GM12878 (cell line): ENCODE results near the gene RAD9A. TPM values are rescaled to one million over a fixed set of nuclear protein-coding genes. Genes with fewer than 3 reads are reported as not detected.

Source experiments
- ATAC-seq: fragments of 200-7000 bp; cut with Tn5 transposase; 3 replicates; pipeline ENCODE4 v1.9.1; 2020; ENCODE audit warnings: mild to moderate bottlenecking, moderate library complexity
- BruUV-seq: library from RNA; stranded (reverse); fragments of 400-500 nt; replicated peaks from 2 replicates; lab custom pipeline; 2021; lab: Mats Ljungman, UMichigan
- CTCF ChIA-PET: fragments of 300-600 bp; sonication (Branson Sonifier 250); formaldehyde crosslinking; extraction: SDS; loops from one replicate; lab custom pipeline; 2021; ENCODE audit warnings: inconsistent platforms; lab: Yijun Ruan, JAX
- POLR2A ChIA-PET: fragments of 350-600 bp; formaldehyde crosslinking; extraction: SDS; loops from one replicate; lab custom pipeline; 2021; ENCODE audit warnings: inconsistent platforms; lab: Charles Lee
- RAD21 ChIA-PET: fragments of 300-600 bp; sonication (Branson Sonifier 250); formaldehyde crosslinking; loops from one replicate; lab custom pipeline; 2023; ENCODE audit warnings: antibody characterized with exemption; ENCODE audit not compliant: unreplicated experiment; lab: Charles Lee
- SMC1A ChIA-PET: fragments of 300-600 bp; sonication (Branson Sonifier 250); formaldehyde crosslinking; loops from one replicate; lab custom pipeline; 2023; ENCODE audit not compliant: unreplicated experiment, uncharacterized antibody; lab: Charles Lee
- DNase-seq: peaks from one replicate; pipeline ENCODE4 v3.0.0-alpha.2; 2011; ENCODE audit warnings: low read depth, low spot score
- FAIRE-seq: peaks from 3 replicates; lab custom pipeline; 2011; peaks lifted over from hg19 to GRCh38; lab: Jason Lieb, UNC
- H2AFZ ChIP-seq: 2 replicates; pipeline ENCODE4 v1.6.0; 2011; ENCODE audit warnings: low read depth, low read length, control low read depth; ENCODE audit not compliant: control insufficient read depth
- H3K27ac ChIP-seq: 2 replicates; pipeline ENCODE4 v1.5.1; 2011; ENCODE audit warnings: control low read depth; ENCODE audit not compliant: control insufficient read depth, insufficient read depth
- H3K27me3 ChIP-seq, 2 experiments: replicated peaks in 1 of 2; 2 replicates each; pipeline versions ENCODE4 v1.6.0 to v1.6.1; 2011; ENCODE audit warnings: low read length in 1 of 2; ENCODE audit not compliant: control insufficient read depth in 2 of 2, insufficient read depth in 2 of 2
- H3K36me3 ChIP-seq, 2 experiments: 2 replicates each; pipeline ENCODE4 v1.5.1; 2011; ENCODE audit warnings: low read length in 1 of 2; ENCODE audit not compliant: control insufficient read depth in 2 of 2, insufficient read depth in 2 of 2
- H3K4me1 ChIP-seq: 2 replicates; pipeline ENCODE4 v1.6.1; 2011; ENCODE audit warnings: mild to moderate bottlenecking, low read length, moderate library complexity, mixed read lengths; ENCODE audit not compliant: control insufficient read depth, insufficient read depth
- H3K4me2 ChIP-seq: 2 replicates; pipeline ENCODE4 v1.6.0; 2011; ENCODE audit warnings: control low read depth; ENCODE audit not compliant: control insufficient read depth, insufficient read depth
- H3K4me3 ChIP-seq: fragments of 200-600 bp; sonication (generic); 2 replicates; pipeline ENCODE4 v1.5.1; 2016
- H3K79me2 ChIP-seq: 2 replicates; pipeline ENCODE4 v1.6.0; 2011; ENCODE audit warnings: low read length; ENCODE audit not compliant: control insufficient read depth, insufficient read depth
- H3K9ac ChIP-seq: 2 replicates; pipeline ENCODE4 v1.8.0; 2011; ENCODE audit warnings: low read length, control low read depth, mixed read lengths; ENCODE audit not compliant: control insufficient read depth, insufficient read depth
- H3K9me3 ChIP-seq: replicated peaks from 3 replicates; pipeline ENCODE4 v1.5.1; 2011; ENCODE audit warnings: mild to moderate bottlenecking, low read length; ENCODE audit not compliant: control insufficient read depth, insufficient read depth
- H4K20me1 ChIP-seq: 2 replicates; pipeline ENCODE4 v1.6.0; 2011; ENCODE audit not compliant: control insufficient read depth, insufficient read depth
- ATF7 ChIP-seq: fragments of 450-650 bp; IDR thresholded peaks from 2 replicates; pipeline ENCODE4 v1.6.1; 2016; ENCODE audit warnings: low read depth, mild to moderate bottlenecking
- BCL11A ChIP-seq: IDR thresholded peaks from 2 replicates; pipeline ENCODE4 v1.6.1; 2011; ENCODE audit warnings: low read depth, low read length
- DPF2 ChIP-seq: fragments of 450-650 bp; IDR thresholded peaks from 2 replicates; pipeline ENCODE4 v1.6.1; 2017; ENCODE audit warnings: mild to moderate bottlenecking
- EGR1 ChIP-seq, 2 experiments: IDR thresholded peaks; 1 replicate in 1 of 2; 2 replicates in 1 of 2; pipeline ENCODE4 v1.6.1; 2011 to 2012; ENCODE audit warnings: low read depth in 2 of 2, low read length in 2 of 2, borderline replicate concordance in 1 of 2, mild to moderate bottlenecking in 1 of 2, moderate library complexity in 1 of 2
- ETV6 ChIP-seq, 2 experiments: fragments of 450-650 bp in 1 of 2; IDR thresholded peaks in 1 of 2; conservative IDR thresholded peaks in 1 of 2; 2 replicates each; pipeline ENCODE4 v1.6.1; 2014; ENCODE audit warnings: antibody characterized with exemption in 1 of 2, borderline replicate concordance in 1 of 2, low read depth in 1 of 2, mild to moderate bottlenecking in 1 of 2, moderate library complexity in 1 of 2
- HDAC6 ChIP-seq: fragments of 200-600 bp; sonication (generic); IDR thresholded peaks from one replicate; pipeline ENCODE4 v1.8.0; 2017; ENCODE audit warnings: antibody characterized with exemption; ENCODE audit not compliant: unreplicated experiment
- HDGF ChIP-seq: fragments of 450-650 bp; IDR thresholded peaks from 2 replicates; pipeline ENCODE4 v1.6.1; 2016; ENCODE audit warnings: antibody characterized with exemption
- IKZF2 ChIP-seq, 2 experiments: fragments of 450-650 bp; IDR thresholded peaks; 2 replicates each; pipeline ENCODE4 v1.6.1; 2017; ENCODE audit warnings: mild to moderate bottlenecking in 2 of 2, moderate library complexity in 2 of 2
- MEF2A ChIP-seq: IDR thresholded peaks from 2 replicates; pipeline ENCODE4 v1.6.1; 2011; ENCODE audit warnings: low read depth, mild to moderate bottlenecking, low read length, moderate library complexity; ENCODE audit not compliant: insufficient read depth
- RBBP5 ChIP-seq: fragments of 200-600 bp; sonication (generic); conservative IDR thresholded peaks from 2 replicates; pipeline ENCODE4 v1.6.1; 2016
- SIX5 ChIP-seq: IDR thresholded peaks from 2 replicates; pipeline ENCODE4 v1.6.1; 2011; ENCODE audit warnings: mild to moderate bottlenecking, low read depth, low read length, moderate library complexity; ENCODE audit not compliant: severe bottlenecking
- SMC3 ChIP-seq: IDR thresholded peaks from 2 replicates; pipeline ENCODE4 v1.6.1; 2011; ENCODE audit warnings: low read length, improper control_type of control experiment, borderline replicate concordance
- TCF3 ChIP-seq: IDR thresholded peaks from 2 replicates; pipeline ENCODE4 v1.6.1; 2012; ENCODE audit warnings: low read depth, mild to moderate bottlenecking, low read length, borderline replicate concordance; ENCODE audit not compliant: insufficient read depth
- WRNIP1 ChIP-seq: IDR thresholded peaks from 2 replicates; pipeline ENCODE4 v1.6.1; 2011; ENCODE audit warnings: low read depth, low read length, improper control_type of control experiment, borderline replicate concordance
- YBX1 ChIP-seq: fragments of 450-650 bp; IDR thresholded peaks from 2 replicates; pipeline ENCODE4 v1.6.1; 2016; ENCODE audit warnings: antibody characterized with exemption
- WGBS: methylation state at CpG from one replicate; pipeline ENCODE4 v1.1.6; 2016; ENCODE audit warnings: low lambda C conversion rate; ENCODE audit not compliant: insufficient replicate concordance, insufficient coverage; ENCODE audit errors: missing lambda C conversion rate; 5-methylcytosine and 5-hydroxymethylcytosine counted together
- in situ Hi-C: fragments of 300-500 bp; cut with MboI; formaldehyde crosslinking; loops from 9 replicates; pipeline ENCODE4 v1.14.3; 2018; ENCODE audit warnings: mixed read lengths
- intact Hi-C: fragments of 100-400 bp; cut with micrococcal nuclease; formaldehyde crosslinking; loops from one replicate; pipeline ENCODE4 v1.14.2; 2022; ENCODE audit not compliant: unreplicated experiment
- polyA plus RNA-seq, 11 experiments: library from polyadenylated mRNA; depleted of rRNA in 4 of 11; unstranded in 6 of 11; stranded (reverse) in 5 of 11; fragments of >200 nt; fragmentation: Nextera tagmentation in 4 of 11; fragmentation: Illumina TruSeq in 1 of 11; extraction: Ambion mirVana in 4 of 11; extraction: Trizol in 1 of 11; gene quantifications; 1 replicate in 1 of 11; 2 replicates in 10 of 11; pipeline versions ENCODE4 v1.2.1 to v1.2.3, GENCODE V29; 2011 to 2016; ENCODE audit warnings: inconsistent platforms in 2 of 11, missing spikeins in 2 of 11, low read depth in 1 of 11
- total RNA-seq, 4 experiments: library from RNA; depleted of rRNA in 3 of 4; stranded (reverse); fragments of >200 nt in 3 of 4; fragmentation: Illumina TruSeq in 1 of 4; extraction: Trizol in 1 of 4; gene quantifications; 2 replicates each; pipeline versions ENCODE4 v1.2.1 to v1.2.3, GENCODE V29; 2013 to 2021
- TF ChIP-seq, protein P1 (sequence below): fragments of 450-650 bp; IDR thresholded peaks from 2 replicates; pipeline ENCODE4 v1.6.1; 2014; ENCODE audit warnings: mild to moderate bottlenecking
- TF ChIP-seq, protein P2 (sequence below), 3 experiments: IDR thresholded peaks in 2 of 3; conservative IDR thresholded peaks in 1 of 3; 2 replicates each; pipeline ENCODE4 v1.5.1; 2011; ENCODE audit warnings: low read depth in 3 of 3, low read length in 3 of 3, mild to moderate bottlenecking in 3 of 3, control low read depth in 2 of 3, moderate library complexity in 2 of 3, inconsistent platforms in 1 of 3, mixed read lengths in 1 of 3; ENCODE audit not compliant: control insufficient read depth in 2 of 3, insufficient read depth in 1 of 3; ENCODE audit errors: extremely low read depth in 1 of 3

Gene RAD9A
- total and polyA plus RNA-seq, 10 of the 15 experiments (the other 5 are each of a cell fraction or from before 2014, with no cell fraction given) = 1.1 to 36.2 (median 19.8) TPM

DNA sequence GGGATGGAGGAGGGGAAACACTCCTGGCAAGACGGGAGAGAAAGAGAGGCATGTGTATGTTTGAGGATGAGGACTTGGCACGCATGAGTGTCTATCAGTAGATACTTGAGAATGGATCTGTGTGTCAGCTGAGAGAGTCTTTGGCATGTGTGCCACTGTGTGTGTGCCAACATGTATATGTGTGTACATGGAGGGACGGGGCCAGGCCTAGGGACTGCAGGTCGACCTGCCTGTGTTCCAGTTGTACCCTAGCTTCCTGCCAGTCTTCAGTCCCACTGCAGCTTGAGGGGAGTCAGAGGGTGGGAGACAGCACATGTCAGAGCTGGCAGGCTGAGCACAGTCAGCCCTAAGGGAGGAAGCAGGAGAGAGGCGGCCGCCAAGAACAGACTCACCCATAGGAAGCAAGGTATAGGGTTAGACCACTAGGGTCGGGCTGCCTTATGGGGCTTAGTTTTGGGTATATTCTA, 24.0 kb upstream of the RAD9A start (continued):
- TF ChIP-seq, protein P1, sequence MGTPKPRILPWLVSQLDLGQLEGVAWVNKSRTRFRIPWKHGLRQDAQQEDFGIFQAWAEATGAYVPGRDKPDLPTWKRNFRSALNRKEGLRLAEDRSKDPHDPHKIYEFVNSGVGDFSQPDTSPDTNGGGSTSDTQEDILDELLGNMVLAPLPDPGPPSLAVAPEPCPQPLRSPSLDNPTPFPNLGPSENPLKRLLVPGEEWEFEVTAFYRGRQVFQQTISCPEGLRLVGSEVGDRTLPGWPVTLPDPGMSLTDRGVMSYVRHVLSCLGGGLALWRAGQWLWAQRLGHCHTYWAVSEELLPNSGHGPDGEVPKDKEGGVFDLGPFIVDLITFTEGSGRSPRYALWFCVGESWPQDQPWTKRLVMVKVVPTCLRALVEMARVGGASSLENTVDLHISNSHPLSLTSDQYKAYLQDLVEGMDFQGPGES = no peak

DNA sequence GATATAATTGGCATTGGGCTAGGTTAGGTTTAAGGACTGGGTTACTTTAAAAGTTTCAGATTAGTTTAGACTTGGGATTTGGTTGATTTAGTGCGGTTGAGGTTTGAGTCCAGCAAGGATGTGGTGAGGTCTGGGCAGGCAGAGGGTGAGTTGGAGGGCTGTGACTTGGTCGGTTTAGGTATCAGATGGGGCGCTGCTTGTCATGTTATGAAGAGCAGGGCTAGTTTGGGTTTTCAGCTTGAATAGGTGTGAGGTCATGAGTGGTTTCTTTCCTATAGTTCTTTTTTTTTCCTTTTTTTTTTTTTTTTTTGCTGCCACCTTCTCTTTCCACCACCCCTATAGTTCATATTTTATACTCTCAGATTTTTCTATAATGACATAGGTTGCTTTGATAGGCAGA, 23.2 kb upstream of the RAD9A start:
- Histone ChIP-seq H3K36me3 (no peaks in the 10 kb centered on the region), H4K20me1 (peaks cover 8% of the 10 kb centered on the region; the same call in 1 of the 2 replicates), H3K9ac (no peak overlapping the region), H3K9me3 (no peaks in the 10 kb centered on the region), H3K4me1 (peaks cover 19% of the 10 kb centered on the region), H3K4me2 (no peak overlapping the region), H2AFZ (no peak overlapping the region), H3K27ac (no peak overlapping the region), H3K27me3 (peaks cover 1 to 4% of the 10 kb centered on the region in 2 experiments; a peak in 3 of 4 replicates), H3K79me2 (no peaks in the 10 kb centered on the region), H3K4me3 (no peak overlapping the region)
- ChIA-PET POLR2A (interaction anchor here (1.0 to 5.1 kb wide), 2 partner anchors 10 to 14 kb away, joined by 3 to 42 read pairs; partner anchors contain the start of gene POLD4), CTCF (interaction anchor here (1.4 to 26.2 kb wide), 4 partner anchors 7 to 101 kb away, joined by 4 to 1301 read pairs (median 671); partner anchors contain the start of genes CLCF1, POLD4 and RAD9A), RAD21 (interaction anchor here (0.6 to 6.5 kb wide), 5 partner anchors 9 to 129 kb away, joined by 3 to 122 read pairs (median 5); partner anchors contain the start of gene POLD4), SMC1A (interaction anchor here (1.0 to 21.3 kb wide), 3 partner anchors 10 to 12 kb away, joined by 3 to 646 read pairs (median 49); partner anchors contain the start of gene POLD4)
- 0% methylated on average over 3 of the region's 3 CpGs for WGBS
- intact Hi-C loops (no loop called here), in situ Hi-C loops (no loop called here)
- DNase-seq (no peak), ATAC-seq (peak; percentile 68), FAIRE-seq (peak; percentile 27)
- BruUV-seq = no TSS peak
- TF ChIP-seq TCF3 = no peak
- TF ChIP-seq EGR1 (IDR thresholded peaks at IDR 0.05; ENCODE audit: borderline replicate concordance in 1 of 2, low read depth in 2 of 2, low read length in 2 of 2) = no peak
- TF ChIP-seq, protein P1 = no peak
- peak; percentile 60 for TF ChIP-seq ATF7
- TF ChIP-seq BCL11A = no peak; the same call in 1 of the 2 replicates
- TF ChIP-seq HDAC6 = no peak
- TF ChIP-seq YBX1 = no peak
- no peak for TF ChIP-seq SIX5
- TF ChIP-seq, protein P2, sequence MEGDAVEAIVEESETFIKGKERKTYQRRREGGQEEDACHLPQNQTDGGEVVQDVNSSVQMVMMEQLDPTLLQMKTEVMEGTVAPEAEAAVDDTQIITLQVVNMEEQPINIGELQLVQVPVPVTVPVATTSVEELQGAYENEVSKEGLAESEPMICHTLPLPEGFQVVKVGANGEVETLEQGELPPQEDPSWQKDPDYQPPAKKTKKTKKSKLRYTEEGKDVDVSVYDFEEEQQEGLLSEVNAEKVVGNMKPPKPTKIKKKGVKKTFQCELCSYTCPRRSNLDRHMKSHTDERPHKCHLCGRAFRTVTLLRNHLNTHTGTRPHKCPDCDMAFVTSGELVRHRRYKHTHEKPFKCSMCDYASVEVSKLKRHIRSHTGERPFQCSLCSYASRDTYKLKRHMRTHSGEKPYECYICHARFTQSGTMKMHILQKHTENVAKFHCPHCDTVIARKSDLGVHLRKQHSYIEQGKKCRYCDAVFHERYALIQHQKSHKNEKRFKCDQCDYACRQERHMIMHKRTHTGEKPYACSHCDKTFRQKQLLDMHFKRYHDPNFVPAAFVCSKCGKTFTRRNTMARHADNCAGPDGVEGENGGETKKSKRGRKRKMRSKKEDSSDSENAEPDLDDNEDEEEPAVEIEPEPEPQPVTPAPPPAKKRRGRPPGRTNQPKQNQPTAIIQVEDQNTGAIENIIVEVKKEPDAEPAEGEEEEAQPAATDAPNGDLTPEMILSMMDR (IDR thresholded peaks at IDR 0.05 in 2 of 3, conservative IDR thresholded peaks at IDR 0.05 in 1 of 3; ENCODE audit: control insufficient read depth in 2 of 3, extremely low read depth in 1 of 3, insufficient read depth in 1 of 3, low read depth in 3 of 3, low read length in 3 of 3) = no peak
- no peak for TF ChIP-seq HDGF
- TF ChIP-seq IKZF2 (IDR thresholded peaks at IDR 0.05) = peak; percentile 74 to 86
- no peak for TF ChIP-seq RBBP5
- no peak for TF ChIP-seq MEF2A
- no peak for TF ChIP-seq DPF2
- TF ChIP-seq WRNIP1 = no peak
- TF ChIP-seq SMC3 = no peak
- TF ChIP-seq ETV6 (conservative IDR thresholded peaks at IDR 0.05 in 1 of 2, IDR thresholded peaks at IDR 0.05 in 1 of 2; ENCODE audit: borderline replicate concordance in 1 of 2, low read depth in 1 of 2) = no peak
